ENCODE measurements around the gene NUF2.

NUF2 gene

GRCh38 chr1:163361123-163361934, 39.6 kb downstream of the NUF2 start:
- Histone ChIP-seq H3K36me3 (ENCODE audit: control insufficient read depth in 1 of 2, insufficient read depth in 2 of 2, low read length in 2 of 2) (no peaks in the 10 kb centered on the region), H4K91ac (ENCODE audit: low read depth, low read length) (no peak overlapping the region), H4K8ac (ENCODE audit: low read depth, low read length) (no peak overlapping the region), H2BK5ac (ENCODE audit: low read depth, low read length, poor library complexity) (no peak overlapping the region), H3K79me2 (ENCODE audit: control insufficient read depth, insufficient read depth, low read length, poor library complexity) (no peaks in the 10 kb centered on the region), H3K4ac (ENCODE audit: low read depth, low read length) (no peak overlapping the region), H3K27ac (ENCODE audit: low read depth, low read length) (no peak overlapping the region), H3K23ac (ENCODE audit: low read length) (no peak overlapping the region), H3K4me1 (ENCODE audit: control insufficient read depth in 1 of 2, insufficient read depth in 2 of 2, low read length in 2 of 2) (no peaks in the 10 kb centered on the region), H2AFZ (ENCODE audit: insufficient read depth, low read length, poor library complexity) (no peak overlapping the region), H3K4me2 (ENCODE audit: low read length) (no peak overlapping the region), H4K12ac (ENCODE audit: low read depth, low read length) (no peak overlapping the region), H3K4me3 (ENCODE audit: low read depth, low read length) (no peak overlapping the region), H3K14ac (ENCODE audit: low read length) (no peak overlapping the region), H2BK120ac (ENCODE audit: insufficient read depth, low read length, poor library complexity) (no peak overlapping the region), H2BK12ac (ENCODE audit: low read length) (no peak overlapping the region), H3K18ac (ENCODE audit: low read length) (no peak overlapping the region), H3K79me1 (ENCODE audit: low read length) (no peaks in the 10 kb centered on the region), H3K9me3 (ENCODE audit: insufficient read depth, low read depth, low read length) (no peaks in the 10 kb centered on the region), H2AK5ac (ENCODE audit: low read length) (no peak overlapping the region), H3K9ac (ENCODE audit: low read length) (no peak overlapping the region), H3K27me3 (ENCODE audit: insufficient read depth, low read length) (no peaks in the 10 kb centered on the region)
- WGBS (ENCODE audit: extremely low coverage, insufficient coverage, insufficient read length): no CpG with 5 or more reads among the region's 5 CpGs
- peak in 1 of 2 donors; percentile 45 for DNase-seq

DNA sequence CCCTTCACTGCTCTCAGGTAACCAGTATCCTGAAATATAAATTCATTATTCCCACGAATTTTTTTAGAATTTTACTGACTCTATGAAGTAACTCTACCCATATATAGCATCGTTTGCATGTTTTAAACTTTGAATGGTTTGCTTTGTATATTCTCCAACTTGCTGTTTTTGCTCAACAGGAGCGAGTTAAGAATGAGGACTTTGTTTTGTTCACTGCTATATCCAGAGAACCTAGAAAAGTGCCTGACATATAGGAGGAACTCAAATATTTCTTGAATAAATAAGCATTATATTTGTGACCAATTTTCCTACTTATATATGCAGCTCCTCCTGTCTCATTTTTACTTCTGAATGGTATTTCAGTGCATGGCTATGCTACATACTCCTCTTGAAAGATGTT, 43.4 kb downstream of the NUF2 start:
- no peak overlapping the region for H3K18ac ChIP-seq (ENCODE audit: low read length)
- H3K14ac ChIP-seq (ENCODE audit: low read length): no peak overlapping the region
- no peak overlapping the region for H3K4ac ChIP-seq (ENCODE audit: low read depth, low read length)
- no peaks in the 10 kb centered on the region for H3K79me2 ChIP-seq (ENCODE audit: control insufficient read depth, insufficient read depth, low read length, poor library complexity)
- no peak overlapping the region for H2AFZ ChIP-seq (ENCODE audit: insufficient read depth, low read length, poor library complexity)
- H2BK12ac ChIP-seq (ENCODE audit: low read length): no peak overlapping the region
- no peak overlapping the region for H3K27ac ChIP-seq (ENCODE audit: low read depth, low read length)
- no peak overlapping the region for H2BK120ac ChIP-seq (ENCODE audit: insufficient read depth, low read length, poor library complexity)
- H2AK5ac ChIP-seq (ENCODE audit: low read length): no peak overlapping the region
- H3K79me1 ChIP-seq (ENCODE audit: low read length): no peaks in the 10 kb centered on the region
- H3K4me3 ChIP-seq (ENCODE audit: low read depth, low read length): no peak overlapping the region
- H4K91ac ChIP-seq (ENCODE audit: low read depth, low read length): no peak overlapping the region
- no peak overlapping the region for H4K8ac ChIP-seq (ENCODE audit: low read depth, low read length)
- H3K9me3 ChIP-seq (ENCODE audit: insufficient read depth, low read depth, low read length): no peaks in the 10 kb centered on the region
- H2BK5ac ChIP-seq (ENCODE audit: low read depth, low read length, poor library complexity): no peak overlapping the region
- H3K4me1 ChIP-seq (ENCODE audit: control insufficient read depth in 1 of 2, insufficient read depth in 2 of 2, low read length in 2 of 2): no peaks in the 10 kb centered on the region
- no peaks in the 10 kb centered on the region for H3K36me3 ChIP-seq (ENCODE audit: control insufficient read depth in 1 of 2, insufficient read depth in 2 of 2, low read length in 2 of 2)
- H3K27me3 ChIP-seq (ENCODE audit: insufficient read depth, low read length): no peaks in the 10 kb centered on the region
- no peak overlapping the region for H3K9ac ChIP-seq (ENCODE audit: low read length)
- no peak overlapping the region for H3K23ac ChIP-seq (ENCODE audit: low read length)
- no CpG with 5 or more reads among the region's 3 CpGs for WGBS (ENCODE audit: extremely low coverage, insufficient coverage, insufficient read length)
- no peak overlapping the region for H4K12ac ChIP-seq (ENCODE audit: low read depth, low read length)
- no peak overlapping the region for H3K4me2 ChIP-seq (ENCODE audit: low read length)
- DNase-seq: no peak

DNA sequence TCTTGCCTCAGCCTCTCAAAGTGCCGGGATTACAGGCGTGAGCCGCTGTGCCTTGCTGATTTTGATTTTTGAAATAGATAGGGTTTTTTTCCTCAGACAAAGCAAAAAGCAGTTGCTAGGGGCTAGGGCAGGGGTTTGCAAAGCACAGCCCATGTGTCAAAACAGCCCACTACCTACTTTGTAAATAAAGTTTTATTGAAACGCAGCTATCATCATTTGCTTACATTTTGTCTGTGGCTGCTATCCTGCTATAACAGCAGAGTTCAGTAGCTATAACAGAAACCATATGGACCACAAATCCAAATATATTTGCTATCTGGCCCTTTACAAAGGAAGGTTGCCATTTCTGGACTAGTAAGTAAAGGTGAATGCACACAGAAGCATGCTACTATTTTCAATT, 44.8 kb downstream of the NUF2 start:
- H3K14ac ChIP-seq (ENCODE audit: low read length): no peak overlapping the region
- H3K4me1 ChIP-seq (ENCODE audit: control insufficient read depth in 1 of 2, insufficient read depth in 2 of 2, low read length in 2 of 2): no peaks in the 10 kb centered on the region
- H3K23ac ChIP-seq (ENCODE audit: low read length): no peak overlapping the region
- H4K8ac ChIP-seq (ENCODE audit: low read depth, low read length): no peak overlapping the region
- no peak overlapping the region for H3K4ac ChIP-seq (ENCODE audit: low read depth, low read length)
- no peaks in the 10 kb centered on the region for H3K27me3 ChIP-seq (ENCODE audit: insufficient read depth, low read length)
- H3K9ac ChIP-seq (ENCODE audit: low read length): no peak overlapping the region
- H4K12ac ChIP-seq (ENCODE audit: low read depth, low read length): no peak overlapping the region
- no peak overlapping the region for H3K4me3 ChIP-seq (ENCODE audit: low read depth, low read length)
- H3K18ac ChIP-seq (ENCODE audit: low read length): no peak overlapping the region
- no peak for DNase-seq
- no peaks in the 10 kb centered on the region for H3K36me3 ChIP-seq (ENCODE audit: control insufficient read depth in 1 of 2, insufficient read depth in 2 of 2, low read length in 2 of 2)
- H3K4me2 ChIP-seq (ENCODE audit: low read length): no peak overlapping the region
- no peak overlapping the region for H2BK120ac ChIP-seq (ENCODE audit: insufficient read depth, low read length, poor library complexity)
- no peak overlapping the region for H2BK12ac ChIP-seq (ENCODE audit: low read length)
- no peak overlapping the region for H2AFZ ChIP-seq (ENCODE audit: insufficient read depth, low read length, poor library complexity)
- no peaks in the 10 kb centered on the region for H3K79me2 ChIP-seq (ENCODE audit: control insufficient read depth, insufficient read depth, low read length, poor library complexity)
- no peaks in the 10 kb centered on the region for H3K79me1 ChIP-seq (ENCODE audit: low read length)
- H2AK5ac ChIP-seq (ENCODE audit: low read length): no peak overlapping the region
- no peak overlapping the region for H2BK5ac ChIP-seq (ENCODE audit: low read depth, low read length, poor library complexity)
- WGBS (ENCODE audit: extremely low coverage, insufficient coverage, insufficient read length): no CpG with 5 or more reads among the region's 4 CpGs
- H4K91ac ChIP-seq (ENCODE audit: low read depth, low read length): no peak overlapping the region
- no peaks in the 10 kb centered on the region for H3K9me3 ChIP-seq (ENCODE audit: insufficient read depth, low read depth, low read length)
- no peak overlapping the region for H3K27ac ChIP-seq (ENCODE audit: low read depth, low read length)

GRCh38 chr1:163367721-163368120, 46.0 kb downstream of the NUF2 start:
- no peaks in the 10 kb centered on the region for H3K79me2 ChIP-seq (ENCODE audit: control insufficient read depth, insufficient read depth, low read length, poor library complexity)
- H4K8ac ChIP-seq (ENCODE audit: low read depth, low read length): no peak overlapping the region
- no peak for DNase-seq
- H3K4me3 ChIP-seq (ENCODE audit: low read depth, low read length): no peak overlapping the region
- H3K23ac ChIP-seq (ENCODE audit: low read length): no peak overlapping the region
- no peaks in the 10 kb centered on the region for H3K4me1 ChIP-seq (ENCODE audit: control insufficient read depth in 1 of 2, insufficient read depth in 2 of 2, low read length in 2 of 2)
- no peak overlapping the region for H2AK5ac ChIP-seq (ENCODE audit: low read length)
- H3K9me3 ChIP-seq (ENCODE audit: insufficient read depth, low read depth, low read length): no peaks in the 10 kb centered on the region
- no CpG with 5 or more reads among the region's 4 CpGs for WGBS (ENCODE audit: extremely low coverage, insufficient coverage, insufficient read length)
- no peaks in the 10 kb centered on the region for H3K79me1 ChIP-seq (ENCODE audit: low read length)
- H2BK12ac ChIP-seq (ENCODE audit: low read length): no peak overlapping the region
- no peak overlapping the region for H4K91ac ChIP-seq (ENCODE audit: low read depth, low read length)
- H2BK5ac ChIP-seq (ENCODE audit: low read depth, low read length, poor library complexity): no peak overlapping the region
- no peaks in the 10 kb centered on the region for H3K36me3 ChIP-seq (ENCODE audit: control insufficient read depth in 1 of 2, insufficient read depth in 2 of 2, low read length in 2 of 2)
- H2BK120ac ChIP-seq (ENCODE audit: insufficient read depth, low read length, poor library complexity): no peak overlapping the region
- H3K14ac ChIP-seq (ENCODE audit: low read length): no peak overlapping the region
- H3K27me3 ChIP-seq (ENCODE audit: insufficient read depth, low read length): no peaks in the 10 kb centered on the region
- no peak overlapping the region for H2AFZ ChIP-seq (ENCODE audit: insufficient read depth, low read length, poor library complexity)
- no peak overlapping the region for H3K18ac ChIP-seq (ENCODE audit: low read length)
- no peak overlapping the region for H3K27ac ChIP-seq (ENCODE audit: low read depth, low read length)
- H3K4me2 ChIP-seq (ENCODE audit: low read length): no peak overlapping the region
- H3K4ac ChIP-seq (ENCODE audit: low read depth, low read length): no peak overlapping the region
- no peak overlapping the region for H3K9ac ChIP-seq (ENCODE audit: low read length)
- no peak overlapping the region for H4K12ac ChIP-seq (ENCODE audit: low read depth, low read length)
